Measurements from ENCODE around the gene INF2. TPM values are rescaled to one million over a fixed set of nuclear protein-coding genes. Genes with fewer than 3 reads are reported as not detected.

Gene INF2
- total and polyA plus RNA-seq, 2 experiments from 2014 or later, result 23.0 to 53.3 TPM

GRCh38 chr14:104702106-104702505 is 12.7 kb downstream of the INF2 start:
- H3K9ac ChIP-seq, result no peak overlapping the region
- in situ Hi-C loops (cut with MboI), result no loop called here
- no peaks in the 10 kb centered on the region for H3K36me3 ChIP-seq (ENCODE audit: low read depth)
- DNase-seq, result no peak
- TF ChIP-seq EZH2 (IDR thresholded peaks at IDR 0.05; ENCODE audit: insufficient read depth, poor library complexity, severe bottlenecking) (no peak), EZH2phosphoT487 (IDR thresholded peaks at IDR 0.05; ENCODE audit: insufficient read depth, low read depth) (no peak)
- H3K4me2 ChIP-seq (ENCODE audit: unreplicated experiment), result no peak overlapping the region
- H3K79me2 ChIP-seq (ENCODE audit: insufficient read depth), result peaks cover 35% of the 10 kb centered on the region
- 92 to 94% methylated on average over 12 of the region's 12 CpGs for WGBS, 2 experiments (ENCODE audit: low coverage in 1 of 2, low lambda C conversion rate in 2 of 2, missing lambda C conversion rate in 2 of 2)
- no peaks in the 10 kb centered on the region for H3K9me3 ChIP-seq (ENCODE audit: low read depth)
- H4K20me1 ChIP-seq (ENCODE audit: insufficient read depth), result no peaks in the 10 kb centered on the region
- H3K27me3 ChIP-seq (replicated peaks; ENCODE audit: insufficient read depth), result no peaks in the 10 kb centered on the region
- H2AFZ ChIP-seq, result no peak overlapping the region
- no peaks in the 10 kb centered on the region for H3F3A ChIP-seq (ENCODE audit: insufficient read depth)
- H3K27ac ChIP-seq, result no peak overlapping the region
- no peak overlapping the region for H3K4me3 ChIP-seq
- H3K9me2 ChIP-seq (ENCODE audit: insufficient read depth), result no peaks in the 10 kb centered on the region
- H3K4me1 ChIP-seq (ENCODE audit: insufficient read depth), result 0 out of 2 replicates have a peak, but pooled peaks cover 5% of the 10 kb centered on the region

- Histone ChIP-seq H3K4me1 (ENCODE audit: insufficient read depth) (0 out of 2 replicates have a peak, but pooled peaks cover under 1% of the 10 kb centered on the region), H3K36me3 (ENCODE audit: low read depth) (no peaks in the 10 kb centered on the region), H3K27ac (no peak overlapping the region), H3K4me3 (no peak overlapping the region), H3K27me3 (replicated peaks; ENCODE audit: insufficient read depth) (no peaks in the 10 kb centered on the region), H3K9ac (no peak overlapping the region), H3K9me2 (ENCODE audit: insufficient read depth) (no peaks in the 10 kb centered on the region), H2AFZ (no peak overlapping the region), H3K79me2 (ENCODE audit: insufficient read depth) (peaks cover 29% of the 10 kb centered on the region), H3F3A (ENCODE audit: insufficient read depth) (no peaks in the 10 kb centered on the region), H3K9me3 (ENCODE audit: low read depth) (no peaks in the 10 kb centered on the region), H4K20me1 (ENCODE audit: insufficient read depth) (no peaks in the 10 kb centered on the region), H3K4me2 (ENCODE audit: unreplicated experiment) (no peak overlapping the region)
- WGBS, 2 experiments (ENCODE audit: low coverage in 1 of 2, low lambda C conversion rate in 2 of 2, missing lambda C conversion rate in 2 of 2), result 98 to 100% methylated on average over 2 to 4 of the region's 4 CpGs
- in situ Hi-C loops (cut with MboI), result no loop called here
- TF ChIP-seq EZH2phosphoT487 (IDR thresholded peaks at IDR 0.05; ENCODE audit: insufficient read depth, low read depth) (no peak), EZH2 (IDR thresholded peaks at IDR 0.05; ENCODE audit: insufficient read depth, poor library complexity, severe bottlenecking) (no peak)
- no peak for DNase-seq
Observed at GRCh38 chr14:104702673-104703072, 13.3 kb downstream of the INF2 start.

- Histone ChIP-seq H3K4me2 (ENCODE audit: unreplicated experiment) (no peak overlapping the region), H4K20me1 (ENCODE audit: insufficient read depth) (no peaks in the 10 kb centered on the region), H3K9me2 (ENCODE audit: insufficient read depth) (no peaks in the 10 kb centered on the region), H3K9me3 (ENCODE audit: low read depth) (no peaks in the 10 kb centered on the region), H3K4me1 (ENCODE audit: insufficient read depth) (no peaks in the 10 kb centered on the region), H3K79me2 (ENCODE audit: insufficient read depth) (peaks cover 23% of the 10 kb centered on the region), H3K36me3 (ENCODE audit: low read depth) (no peaks in the 10 kb centered on the region), H3K27ac (no peak overlapping the region), H3F3A (ENCODE audit: insufficient read depth) (no peaks in the 10 kb centered on the region), H3K4me3 (no peak overlapping the region), H3K9ac (no peak overlapping the region), H2AFZ (no peak overlapping the region), H3K27me3 (replicated peaks; ENCODE audit: insufficient read depth) (no peaks in the 10 kb centered on the region)
- no peak for TF ChIP-seq EZH2 (IDR thresholded peaks at IDR 0.05; ENCODE audit: insufficient read depth, poor library complexity, severe bottlenecking)
- no peak for TF ChIP-seq EZH2phosphoT487 (IDR thresholded peaks at IDR 0.05; ENCODE audit: insufficient read depth, low read depth)
- 90 to 95% methylated on average over 26 to 28 of the region's 28 CpGs for WGBS, 2 experiments (ENCODE audit: low coverage in 1 of 2, low lambda C conversion rate in 2 of 2, missing lambda C conversion rate in 2 of 2)
- in situ Hi-C loops (cut with MboI), result no loop called here
- DNase-seq, result no peak
Observed at GRCh38 chr14:104703269-104703668, 13.9 kb downstream of the INF2 start.

GRCh38 chr14:104704252-104704651 is 14.8 kb downstream of the INF2 start:
- Histone ChIP-seq H2AFZ (no peak overlapping the region), H3K9ac (no peak overlapping the region), H3K4me2 (ENCODE audit: unreplicated experiment) (no peak overlapping the region), H3F3A (ENCODE audit: insufficient read depth) (no peaks in the 10 kb centered on the region), H3K27ac (no peak overlapping the region), H3K4me3 (no peak overlapping the region), H3K27me3 (replicated peaks; ENCODE audit: insufficient read depth) (no peaks in the 10 kb centered on the region), H3K9me3 (ENCODE audit: low read depth) (no peaks in the 10 kb centered on the region), H3K4me1 (ENCODE audit: insufficient read depth) (no peaks in the 10 kb centered on the region), H3K79me2 (ENCODE audit: insufficient read depth) (peaks cover 13% of the 10 kb centered on the region), H3K9me2 (ENCODE audit: insufficient read depth) (no peaks in the 10 kb centered on the region), H4K20me1 (ENCODE audit: insufficient read depth) (no peaks in the 10 kb centered on the region), H3K36me3 (ENCODE audit: low read depth) (no peaks in the 10 kb centered on the region)
- DNase-seq, result no peak
- in situ Hi-C loops (cut with MboI), result no loop called here
- TF ChIP-seq EZH2 (IDR thresholded peaks at IDR 0.05; ENCODE audit: insufficient read depth, poor library complexity, severe bottlenecking) (no peak), EZH2phosphoT487 (IDR thresholded peaks at IDR 0.05; ENCODE audit: insufficient read depth, low read depth) (no peak)
- 97 to 98% methylated on average over 22 of the region's 22 CpGs for WGBS, 2 experiments (ENCODE audit: low coverage in 1 of 2, low lambda C conversion rate in 2 of 2, missing lambda C conversion rate in 2 of 2)

All from GM23248 (cell line).